SK-N-SH treated with all-trans-retinoic acid at 6 μM for 48 hours (cell line): ENCODE results near the gene OXNAD1.

Experiments
- ARNTL ChIP-seq: fragments of 450-650 bp; formaldehyde crosslinking; IDR thresholded peaks from 2 replicates; pipeline ENCODE4 v1.5.0; 2020; ENCODE audit warnings: low read depth, mild to moderate bottlenecking, moderate library complexity, borderline replicate concordance
- CREB5 ChIP-seq: fragments of 250-450 bp; sonication (Bioruptor Pico); IDR thresholded peaks from 2 replicates; pipeline ENCODE4 v1.5.1; 2020; ENCODE audit warnings: low read depth, mild to moderate bottlenecking, moderate library complexity
- ESRRG ChIP-seq: fragments of 250-450 bp; sonication (Bioruptor Pico); IDR thresholded peaks from 2 replicates; pipeline ENCODE4 v1.6.1; 2021; ENCODE audit warnings: mild to moderate bottlenecking
- PPARA ChIP-seq: fragments of 250-450 bp; sonication (Bioruptor Pico); IDR thresholded peaks from 2 replicates; pipeline ENCODE4 v1.5.0; 2020; ENCODE audit warnings: mild to moderate bottlenecking, borderline replicate concordance
- RARB ChIP-seq: fragments of 250-450 bp; sonication (Bioruptor Pico); IDR thresholded peaks from 2 replicates; pipeline ENCODE4 v1.8.0; 2021; ENCODE audit warnings: mild to moderate bottlenecking, moderate library complexity
- TCF4 ChIP-seq: fragments of 250-450 bp; sonication (Bioruptor Pico); IDR thresholded peaks from 2 replicates; pipeline ENCODE4 v1.8.0; 2021; ENCODE audit warnings: mild to moderate bottlenecking, moderate library complexity, borderline replicate concordance
- ZC3H10 ChIP-seq: fragments of 250-450 bp; sonication (Bioruptor Pico); IDR thresholded peaks from 2 replicates; pipeline ENCODE4 v1.5.1; 2021; ENCODE audit warnings: mild to moderate bottlenecking, moderate library complexity
- ZFP3 ChIP-seq: fragments of 250-450 bp; sonication (Bioruptor Pico); IDR thresholded peaks from 2 replicates; pipeline ENCODE4 v1.5.0; 2020; ENCODE audit warnings: mild to moderate bottlenecking, moderate library complexity
- ZFP30 ChIP-seq: fragments of 450-650 bp; formaldehyde crosslinking; IDR thresholded peaks from 2 replicates; pipeline ENCODE4 v1.5.0; 2022; ENCODE audit warnings: mild to moderate bottlenecking, moderate library complexity
- ZNF8 ChIP-seq: fragments of 450-650 bp; formaldehyde crosslinking; IDR thresholded peaks from 2 replicates; pipeline ENCODE4 v1.5.0; 2020; ENCODE audit warnings: mild to moderate bottlenecking, moderate library complexity
- TF ChIP-seq, protein P1 (sequence below): fragments of 250-450 bp; sonication (Bioruptor Pico); IDR thresholded peaks from 2 replicates; pipeline ENCODE4 v1.8.0; 2020; ENCODE audit warnings: mild to moderate bottlenecking, moderate library complexity, borderline replicate concordance

GRCh38 chr3:16242177-16242576 lies 22.8 kb upstream of the OXNAD1 start:
- no peak for TF ChIP-seq ZFP30
- no peak for TF ChIP-seq RARB (CRISPR knock-in tag)
- TF ChIP-seq ZNF8 (CRISPR knock-in tag): no peak
- no peak for TF ChIP-seq PPARA (CRISPR knock-in tag)
- TF ChIP-seq, protein P1, sequence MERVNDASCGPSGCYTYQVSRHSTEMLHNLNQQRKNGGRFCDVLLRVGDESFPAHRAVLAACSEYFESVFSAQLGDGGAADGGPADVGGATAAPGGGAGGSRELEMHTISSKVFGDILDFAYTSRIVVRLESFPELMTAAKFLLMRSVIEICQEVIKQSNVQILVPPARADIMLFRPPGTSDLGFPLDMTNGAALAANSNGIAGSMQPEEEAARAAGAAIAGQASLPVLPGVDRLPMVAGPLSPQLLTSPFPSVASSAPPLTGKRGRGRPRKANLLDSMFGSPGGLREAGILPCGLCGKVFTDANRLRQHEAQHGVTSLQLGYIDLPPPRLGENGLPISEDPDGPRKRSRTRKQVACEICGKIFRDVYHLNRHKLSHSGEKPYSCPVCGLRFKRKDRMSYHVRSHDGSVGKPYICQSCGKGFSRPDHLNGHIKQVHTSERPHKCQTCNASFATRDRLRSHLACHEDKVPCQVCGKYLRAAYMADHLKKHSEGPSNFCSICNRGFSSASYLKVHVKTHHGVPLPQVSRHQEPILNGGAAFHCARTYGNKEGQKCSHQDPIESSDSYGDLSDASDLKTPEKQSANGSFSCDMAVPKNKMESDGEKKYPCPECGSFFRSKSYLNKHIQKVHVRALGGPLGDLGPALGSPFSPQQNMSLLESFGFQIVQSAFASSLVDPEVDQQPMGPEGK: no peak
- TF ChIP-seq ZFP3 (CRISPR knock-in tag): no peak
- no peak for TF ChIP-seq ARNTL
- no peak for TF ChIP-seq ZC3H10 (CRISPR knock-in tag)
- no peak for TF ChIP-seq ESRRG (CRISPR knock-in tag)
- no peak for TF ChIP-seq TCF4
- no peak for TF ChIP-seq CREB5 (CRISPR knock-in tag)
